ENCODE measurements around the gene RNF149. TPM values are rescaled to one million over a fixed set of nuclear protein-coding genes. Genes with fewer than 3 reads are reported as not detected.

The RNF149 gene
- total RNA-seq, result 42.2 and 63.7 TPM in 2 replicates

GRCh38 chr2:101308432-101309210 is at the start of gene RNF149:
TSS of gene RNF149 (minus strand) at chr2:101308701. CDS start at chr2:101308588, 113 bp downstream.

GRCh38 chr2:101252408-101253012 is 56.0 kb downstream of the RNF149 start, which contains the start of gene CNOT11:
TSS of gene CNOT11 (plus strand) at chr2:101252886. CDS start at chr2:101252965, 79 bp downstream.

Other genes starting within 250 kb of the RNF149 start
- gene TBC1D8, start 157.3 kb downstream of the RNF149 start, total RNA-seq, result 5.8 and 9.0 TPM in 2 replicates
- 14.1 and 29.9 TPM in 2 replicates for gene CNOT11, start 55.8 kb downstream of the RNF149 start, total RNA-seq
- 0.38 and 1.1 TPM in 2 replicates for gene CREG2, start 78.8 kb upstream of the RNF149 start, total RNA-seq
- gene RFX8, start 166.4 kb upstream of the RNF149 start, total RNA-seq, result 5.6 and 6.7 TPM in 2 replicates